ENCODE data around the gene ZFP36L2. TPM values are rescaled to one million over a fixed set of nuclear protein-coding genes. Genes with fewer than 3 reads are reported as not detected.

Gene ZFP36L2
- total and polyA plus RNA-seq, 2 donors (not counting 3 experiments of a cell fraction or from before 2014, with no cell fraction given): 14.5 to 75.9 TPM

DNA sequence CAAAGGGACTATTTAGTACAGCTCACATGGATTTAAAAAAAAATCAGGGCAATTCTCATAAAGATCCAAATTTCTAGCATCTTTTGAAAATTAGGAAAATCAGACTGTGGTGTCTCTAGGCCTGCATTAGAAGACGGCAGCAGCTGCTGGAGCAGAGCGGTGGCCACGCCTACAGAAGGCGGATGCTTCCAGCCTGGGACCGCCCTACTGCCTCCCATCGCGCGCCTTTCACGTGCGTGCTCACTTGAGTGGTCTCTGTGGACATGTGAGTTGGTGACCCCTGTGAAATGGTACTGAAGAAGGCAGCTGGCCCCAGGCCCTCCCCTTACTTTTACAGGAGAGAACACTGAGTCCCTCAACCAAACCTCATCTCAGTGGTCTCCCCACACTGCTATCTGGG, 15.2 kb upstream of the ZFP36L2 start:
- FAIRE-seq: no peak
- ChIA-PET POLR2A (no interaction called here), CTCF (interaction anchor here (1.0 to 1.2 kb wide), 2 partner anchors 10 to 198 kb away, joined by 3 read pairs; no protein-coding TSS in a partner anchor)
- H3K27me3 ChIP-seq (ENCODE audit: control insufficient read depth in 2 of 2, insufficient read depth in 2 of 2, low read length in 2 of 2): no peaks in the 10 kb centered on the region
- H2AFZ ChIP-seq (ENCODE audit: low read depth, low read length): no peak overlapping the region
- no peaks in the 10 kb centered on the region for H3K9me3 ChIP-seq (replicated peaks; ENCODE audit: control insufficient read depth, insufficient read depth, low read length)
- no peaks in the 10 kb centered on the region for H3K79me2 ChIP-seq (ENCODE audit: control insufficient read depth, insufficient read depth, low read length)
- TF ChIP-seq POLR2A (IDR thresholded peaks at IDR 0.05; ENCODE audit: low read depth, low read length) (no peak), EZH2 (IDR thresholded peaks at IDR 0.05; ENCODE audit: borderline replicate concordance, low read depth, low read length, severe bottlenecking) (no peak), MYC (IDR thresholded peaks at IDR 0.05; ENCODE audit: low read depth, low read length) (no peak), POLR2AphosphoS5 (IDR thresholded peaks at IDR 0.05; ENCODE audit: insufficient read depth, low read depth, low read length) (no peak), FOS (IDR thresholded peaks at IDR 0.05; ENCODE audit: borderline replicate concordance, insufficient read depth, low read length) (no peak), GATA2 (IDR thresholded peaks at IDR 0.05; ENCODE audit: insufficient read depth, insufficient read length, low read depth, low read length) (no peak), JUN (IDR thresholded peaks at IDR 0.05; ENCODE audit: borderline replicate concordance, insufficient read depth, insufficient read length, low read depth) (no peak)
- TF ChIP-seq, protein P1, sequence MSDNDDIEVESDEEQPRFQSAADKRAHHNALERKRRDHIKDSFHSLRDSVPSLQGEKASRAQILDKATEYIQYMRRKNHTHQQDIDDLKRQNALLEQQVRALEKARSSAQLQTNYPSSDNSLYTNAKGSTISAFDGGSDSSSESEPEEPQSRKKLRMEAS (IDR thresholded peaks at IDR 0.05; ENCODE audit: insufficient read depth, insufficient read length): no peak
- TF ChIP-seq, protein P2, sequence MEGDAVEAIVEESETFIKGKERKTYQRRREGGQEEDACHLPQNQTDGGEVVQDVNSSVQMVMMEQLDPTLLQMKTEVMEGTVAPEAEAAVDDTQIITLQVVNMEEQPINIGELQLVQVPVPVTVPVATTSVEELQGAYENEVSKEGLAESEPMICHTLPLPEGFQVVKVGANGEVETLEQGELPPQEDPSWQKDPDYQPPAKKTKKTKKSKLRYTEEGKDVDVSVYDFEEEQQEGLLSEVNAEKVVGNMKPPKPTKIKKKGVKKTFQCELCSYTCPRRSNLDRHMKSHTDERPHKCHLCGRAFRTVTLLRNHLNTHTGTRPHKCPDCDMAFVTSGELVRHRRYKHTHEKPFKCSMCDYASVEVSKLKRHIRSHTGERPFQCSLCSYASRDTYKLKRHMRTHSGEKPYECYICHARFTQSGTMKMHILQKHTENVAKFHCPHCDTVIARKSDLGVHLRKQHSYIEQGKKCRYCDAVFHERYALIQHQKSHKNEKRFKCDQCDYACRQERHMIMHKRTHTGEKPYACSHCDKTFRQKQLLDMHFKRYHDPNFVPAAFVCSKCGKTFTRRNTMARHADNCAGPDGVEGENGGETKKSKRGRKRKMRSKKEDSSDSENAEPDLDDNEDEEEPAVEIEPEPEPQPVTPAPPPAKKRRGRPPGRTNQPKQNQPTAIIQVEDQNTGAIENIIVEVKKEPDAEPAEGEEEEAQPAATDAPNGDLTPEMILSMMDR (IDR thresholded peaks at IDR 0.05; ENCODE audit: extremely low read depth in 1 of 2, insufficient read depth in 1 of 2, low read depth in 1 of 2, low read length in 2 of 2): no peak
- intact Hi-C loops (cut with micrococcal nuclease) (no loop called here), dilution Hi-C loops (cut with MboI; ENCODE audit: extremely low pct_ligation_motif_present, low sequenced_read_pairs) (no loop called here)
- H4K20me1 ChIP-seq (replicated peaks; ENCODE audit: control insufficient read depth, extremely low read depth, insufficient read depth, low read length): no peaks in the 10 kb centered on the region
- H3K36me3 ChIP-seq (ENCODE audit: control insufficient read depth in 2 of 2, extremely low read depth in 1 of 2, insufficient read depth in 2 of 2, low read length in 2 of 2): peaks cover 0 to 1% of the 10 kb centered on the region in 2 experiments
- H3K4me1 ChIP-seq (ENCODE audit: control insufficient read depth, extremely low read depth, insufficient read depth, low read length): no peaks in the 10 kb centered on the region
- no peak overlapping the region for H3K27ac ChIP-seq (ENCODE audit: insufficient read depth, low read depth, low read length)
- no peak overlapping the region for H3K9ac ChIP-seq (replicated peaks; ENCODE audit: extremely low read depth, insufficient read depth, low read length)
- H3K4me3 ChIP-seq (replicated peaks in 1 of 3; ENCODE audit: insufficient read depth in 1 of 3, low read depth in 1 of 3, low read length in 3 of 3): no peak overlapping the region
- BruUV-seq (replicated peaks): no TSS peak
- no peaks in the 10 kb centered on the region for H3K9me1 ChIP-seq (replicated peaks; ENCODE audit: control insufficient read depth, extremely low read depth, insufficient read depth, low read length)
- no peak overlapping the region for H3K4me2 ChIP-seq (ENCODE audit: insufficient read depth, low read length)
- no peak for DNase-seq (ENCODE audit: low read depth, low spot score)
